K562 (cell line): ENCODE results near the gene SELENOI. TPM values are rescaled to one million over a fixed set of nuclear protein-coding genes. Genes with fewer than 3 reads are reported as not detected.

Experiments
- CBX8 ChIP-seq: fragments of 200-600 bp; sonication (generic); IDR thresholded peaks from 2 replicates; pipeline ENCODE4 v1.6.1; 2012; ENCODE audit warnings: borderline replicate concordance, mixed run types, low read depth, mild to moderate bottlenecking, moderate library complexity, mixed read lengths, low read length, control low read depth, inconsistent platforms; ENCODE audit not compliant: poor library complexity, severe bottlenecking; ENCODE audit errors: extremely low read depth
- FOSL1 ChIP-seq: fragments of 200-800 bp; sonication (Bioruptor generic); conservative IDR thresholded peaks from 2 replicates; pipeline ENCODE4 v1.6.1; 2016; ENCODE audit warnings: missing genetic modification characterization, missing compliant biosample characterization
- GTF2A2 ChIP-seq: IDR thresholded peaks from 2 replicates; pipeline ENCODE4 v1.6.1; 2016; ENCODE audit warnings: mild to moderate bottlenecking, missing genetic modification characterization, missing compliant biosample characterization
- JUNB ChIP-seq: fragments of 450-650 bp; formaldehyde crosslinking; conservative IDR thresholded peaks from 2 replicates; pipeline ENCODE4 v1.4.0; 2020; ENCODE audit warnings: mild to moderate bottlenecking
- MEF2D ChIP-seq: conservative IDR thresholded peaks from 2 replicates; pipeline ENCODE4 v1.6.1; 2016; ENCODE audit warnings: low read depth, missing genetic modification characterization, missing compliant biosample characterization
- OTX1 ChIP-seq: fragments of 450-650 bp; formaldehyde crosslinking; IDR thresholded peaks from 2 replicates; pipeline ENCODE4 v1.4.0; 2022; ENCODE audit warnings: mild to moderate bottlenecking
- PCBP1 ChIP-seq: fragments of 200-400 bp; formaldehyde crosslinking; IDR thresholded peaks from 2 replicates; pipeline ENCODE4 v1.6.1; 2018; ENCODE audit warnings: mild to moderate bottlenecking, low read depth, low read length; ENCODE audit not compliant: poor library complexity, severe bottlenecking
- PPARD ChIP-seq: fragments of 250-450 bp; sonication (Bioruptor Pico); IDR thresholded peaks from 2 replicates; pipeline ENCODE4 v1.8.0; 2022; ENCODE audit warnings: inconsistent platforms, mild to moderate bottlenecking, moderate library complexity
- RBM15 ChIP-seq: fragments of 200-400 bp; formaldehyde crosslinking; IDR thresholded peaks from 2 replicates; pipeline ENCODE4 v1.6.1; 2018; ENCODE audit warnings: mild to moderate bottlenecking, low read length, moderate library complexity; ENCODE audit not compliant: insufficient read depth
- RHOXF2B ChIP-seq: fragments of 250-450 bp; sonication (Bioruptor Pico); conservative IDR thresholded peaks from 2 replicates; pipeline ENCODE4 v1.5.1; 2021
- SRSF7 ChIP-seq: fragments of 200-400 bp; formaldehyde crosslinking; optimal IDR thresholded peaks from 2 replicates; pipeline ENCODE3; 2017; ENCODE audit warnings: mild to moderate bottlenecking, low read depth, low read length
- ZNF76 ChIP-seq: fragments of 250-450 bp; sonication (Bioruptor Pico); IDR thresholded peaks from 2 replicates; pipeline ENCODE4 v1.4.0; 2020; ENCODE audit warnings: mild to moderate bottlenecking, moderate library complexity, borderline replicate concordance
- polyA plus RNA-seq, 8 experiments: library from polyadenylated mRNA; depleted of rRNA in 4 of 8; stranded (reverse) in 5 of 8; unstranded in 3 of 8; fragments of >200 nt; fragmentation: Nextera tagmentation in 2 of 8; fragmentation: Illumina TruSeq in 1 of 8; extraction: Ambion mirVana in 2 of 8; extraction: Trizol in 1 of 8; gene quantifications; 2 replicates each; pipeline versions ENCODE4 v1.2.1 to v1.2.3, GENCODE V29; 2011 to 2014; ENCODE audit warnings: inconsistent platforms in 1 of 8, missing spikeins in 1 of 8
- total RNA-seq, 7 experiments: library from RNA; depleted of rRNA in 6 of 7; stranded (reverse); fragments of >200 nt in 6 of 7; fragmentation: Illumina TruSeq in 2 of 7; extraction: Trizol in 2 of 7; gene quantifications; 2 replicates each; pipeline versions ENCODE4 v1.2.1 to v1.2.3, GENCODE V29; 2011 to 2021; ENCODE audit warnings: low replicate concordance in 1 of 7
- TF ChIP-seq, protein P1 (sequence below): fragments of 450-650 bp; formaldehyde crosslinking; IDR thresholded peaks from 2 replicates; pipeline ENCODE4 v1.4.0; 2022; ENCODE audit warnings: mild to moderate bottlenecking, moderate library complexity
- TF ChIP-seq, protein P2 (sequence below): fragments of 250-450 bp; sonication (Bioruptor Pico); IDR thresholded peaks from 2 replicates; pipeline ENCODE4 v1.4.0; 2020; ENCODE audit warnings: borderline replicate concordance
- TF ChIP-seq, protein P3 (sequence below), 2 experiments: fragments of 150-350 bp in 1 of 2; IDR thresholded peaks; 2 replicates each; pipeline ENCODE4 v1.6.1; 2012 to 2016; ENCODE audit warnings: low read depth in 2 of 2, low read length in 2 of 2, mild to moderate bottlenecking in 1 of 2, moderate library complexity in 1 of 2
- TF ChIP-seq, protein P4 (sequence below): sonication (generic); formaldehyde crosslinking; IDR thresholded peaks from 2 replicates; pipeline ENCODE4 v1.8.0; 2022; ENCODE audit warnings: mild to moderate bottlenecking, missing genetic modification reagents
- TF ChIP-seq, protein P5 (sequence below): sonication (generic); formaldehyde crosslinking; IDR thresholded peaks from 2 replicates; pipeline ENCODE4 v1.8.1; 2023; ENCODE audit warnings: mild to moderate bottlenecking, missing genetic modification reagents
- TF ChIP-seq, protein P6 (sequence below), 2 experiments: fragments of 450-650 bp in 1 of 2; sonication (generic) in 1 of 2; formaldehyde crosslinking; conservative IDR thresholded peaks; 2 replicates each; pipeline versions ENCODE4 v1.4.0 to v1.8.1; 2020 to 2022; ENCODE audit warnings: mild to moderate bottlenecking in 1 of 2, missing genetic modification reagents in 1 of 2

Gene SELENOI
- total and polyA plus RNA-seq, 9 of the 15 experiments (the other 6 are each of a cell fraction or from before 2014, with no cell fraction given), result 9.6 to 46.9 (median 24.4) TPM

DNA sequence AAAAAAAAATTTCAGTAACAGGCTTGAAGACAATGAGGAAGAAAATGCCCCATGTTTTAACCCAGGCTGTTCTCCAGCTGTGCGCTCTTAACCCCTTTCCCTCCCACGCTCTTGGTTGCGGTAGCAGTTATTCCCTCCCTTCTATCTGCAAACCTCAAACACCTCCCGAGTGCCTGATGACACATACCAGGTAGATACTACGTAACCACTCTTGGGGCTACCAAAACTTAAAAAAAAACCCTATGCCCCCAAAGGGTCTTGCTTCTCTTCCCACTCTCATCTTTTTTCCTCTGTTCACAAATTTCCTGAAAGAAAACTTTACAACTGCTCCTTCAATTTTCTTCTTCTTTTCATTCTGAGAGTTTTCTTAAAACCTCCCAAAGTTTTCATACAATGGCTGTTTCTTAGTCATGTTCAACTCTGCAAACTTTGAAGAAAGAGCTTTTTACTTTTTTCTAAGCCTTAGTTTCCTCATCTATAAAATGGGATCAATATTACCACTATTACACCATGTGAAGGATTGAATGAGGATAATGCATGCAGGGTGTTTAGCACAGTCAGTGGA is 50.9 kb downstream of the SELENOI start (continued):
- TF ChIP-seq PPARD (CRISPR knock-in tag) (no peak), ZNF76 (no peak), RBM15 (no peak), PCBP1 (no peak), SRSF7 (no peak), RHOXF2B (CRISPR knock-in tag) (no peak), CBX8 (no peak), OTX1 (CRISPR knock-in tag) (no peak), JUNB (no peak), FOSL1 (tag) (peak; percentile 82), GTF2A2 (no peak), MEF2D (tag) (no peak)
- TF ChIP-seq, protein P1, sequence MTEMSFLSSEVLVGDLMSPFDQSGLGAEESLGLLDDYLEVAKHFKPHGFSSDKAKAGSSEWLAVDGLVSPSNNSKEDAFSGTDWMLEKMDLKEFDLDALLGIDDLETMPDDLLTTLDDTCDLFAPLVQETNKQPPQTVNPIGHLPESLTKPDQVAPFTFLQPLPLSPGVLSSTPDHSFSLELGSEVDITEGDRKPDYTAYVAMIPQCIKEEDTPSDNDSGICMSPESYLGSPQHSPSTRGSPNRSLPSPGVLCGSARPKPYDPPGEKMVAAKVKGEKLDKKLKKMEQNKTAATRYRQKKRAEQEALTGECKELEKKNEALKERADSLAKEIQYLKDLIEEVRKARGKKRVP, result no peak
- TF ChIP-seq, protein P2, sequence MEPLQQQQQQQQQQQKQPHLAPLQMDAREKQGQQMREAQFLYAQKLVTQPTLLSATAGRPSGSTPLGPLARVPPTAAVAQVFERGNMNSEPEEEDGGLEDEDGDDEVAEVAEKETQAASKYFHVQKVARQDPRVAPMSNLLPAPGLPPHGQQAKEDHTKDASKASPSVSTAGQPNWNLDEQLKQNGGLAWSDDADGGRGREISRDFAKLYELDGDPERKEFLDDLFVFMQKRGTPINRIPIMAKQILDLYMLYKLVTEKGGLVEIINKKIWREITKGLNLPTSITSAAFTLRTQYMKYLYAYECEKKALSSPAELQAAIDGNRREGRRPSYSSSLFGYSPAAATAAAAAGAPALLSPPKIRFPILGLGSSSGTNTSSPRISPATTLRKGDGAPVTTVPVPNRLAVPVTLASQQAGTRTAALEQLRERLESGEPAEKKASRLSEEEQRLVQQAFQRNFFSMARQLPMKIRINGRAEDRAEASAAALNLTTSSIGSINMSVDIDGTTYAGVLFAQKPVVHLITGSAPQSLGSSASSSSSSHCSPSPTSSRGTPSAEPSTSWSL, result no peak
- TF ChIP-seq, protein P3, sequence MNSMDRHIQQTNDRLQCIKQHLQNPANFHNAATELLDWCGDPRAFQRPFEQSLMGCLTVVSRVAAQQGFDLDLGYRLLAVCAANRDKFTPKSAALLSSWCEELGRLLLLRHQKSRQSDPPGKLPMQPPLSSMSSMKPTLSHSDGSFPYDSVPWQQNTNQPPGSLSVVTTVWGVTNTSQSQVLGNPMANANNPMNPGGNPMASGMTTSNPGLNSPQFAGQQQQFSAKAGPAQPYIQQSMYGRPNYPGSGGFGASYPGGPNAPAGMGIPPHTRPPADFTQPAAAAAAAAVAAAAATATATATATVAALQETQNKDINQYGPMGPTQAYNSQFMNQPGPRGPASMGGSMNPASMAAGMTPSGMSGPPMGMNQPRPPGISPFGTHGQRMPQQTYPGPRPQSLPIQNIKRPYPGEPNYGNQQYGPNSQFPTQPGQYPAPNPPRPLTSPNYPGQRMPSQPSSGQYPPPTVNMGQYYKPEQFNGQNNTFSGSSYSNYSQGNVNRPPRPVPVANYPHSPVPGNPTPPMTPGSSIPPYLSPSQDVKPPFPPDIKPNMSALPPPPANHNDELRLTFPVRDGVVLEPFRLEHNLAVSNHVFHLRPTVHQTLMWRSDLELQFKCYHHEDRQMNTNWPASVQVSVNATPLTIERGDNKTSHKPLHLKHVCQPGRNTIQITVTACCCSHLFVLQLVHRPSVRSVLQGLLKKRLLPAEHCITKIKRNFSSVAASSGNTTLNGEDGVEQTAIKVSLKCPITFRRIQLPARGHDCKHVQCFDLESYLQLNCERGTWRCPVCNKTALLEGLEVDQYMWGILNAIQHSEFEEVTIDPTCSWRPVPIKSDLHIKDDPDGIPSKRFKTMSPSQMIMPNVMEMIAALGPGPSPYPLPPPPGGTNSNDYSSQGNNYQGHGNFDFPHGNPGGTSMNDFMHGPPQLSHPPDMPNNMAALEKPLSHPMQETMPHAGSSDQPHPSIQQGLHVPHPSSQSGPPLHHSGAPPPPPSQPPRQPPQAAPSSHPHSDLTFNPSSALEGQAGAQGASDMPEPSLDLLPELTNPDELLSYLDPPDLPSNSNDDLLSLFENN (IDR thresholded peaks at IDR 0.05; ENCODE audit: low read depth in 2 of 2, low read length in 2 of 2), result no peak
- TF ChIP-seq, protein P4, sequence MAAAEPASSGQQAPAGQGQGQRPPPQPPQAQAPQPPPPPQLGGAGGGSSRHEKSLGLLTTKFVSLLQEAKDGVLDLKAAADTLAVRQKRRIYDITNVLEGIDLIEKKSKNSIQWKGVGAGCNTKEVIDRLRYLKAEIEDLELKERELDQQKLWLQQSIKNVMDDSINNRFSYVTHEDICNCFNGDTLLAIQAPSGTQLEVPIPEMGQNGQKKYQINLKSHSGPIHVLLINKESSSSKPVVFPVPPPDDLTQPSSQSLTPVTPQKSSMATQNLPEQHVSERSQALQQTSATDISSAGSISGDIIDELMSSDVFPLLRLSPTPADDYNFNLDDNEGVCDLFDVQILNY, result no peak
- TF ChIP-seq, protein P5, sequence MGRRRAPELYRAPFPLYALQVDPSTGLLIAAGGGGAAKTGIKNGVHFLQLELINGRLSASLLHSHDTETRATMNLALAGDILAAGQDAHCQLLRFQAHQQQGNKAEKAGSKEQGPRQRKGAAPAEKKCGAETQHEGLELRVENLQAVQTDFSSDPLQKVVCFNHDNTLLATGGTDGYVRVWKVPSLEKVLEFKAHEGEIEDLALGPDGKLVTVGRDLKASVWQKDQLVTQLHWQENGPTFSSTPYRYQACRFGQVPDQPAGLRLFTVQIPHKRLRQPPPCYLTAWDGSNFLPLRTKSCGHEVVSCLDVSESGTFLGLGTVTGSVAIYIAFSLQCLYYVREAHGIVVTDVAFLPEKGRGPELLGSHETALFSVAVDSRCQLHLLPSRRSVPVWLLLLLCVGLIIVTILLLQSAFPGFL (CRISPR knock-in tag), result no peak
- TF ChIP-seq, protein P6, sequence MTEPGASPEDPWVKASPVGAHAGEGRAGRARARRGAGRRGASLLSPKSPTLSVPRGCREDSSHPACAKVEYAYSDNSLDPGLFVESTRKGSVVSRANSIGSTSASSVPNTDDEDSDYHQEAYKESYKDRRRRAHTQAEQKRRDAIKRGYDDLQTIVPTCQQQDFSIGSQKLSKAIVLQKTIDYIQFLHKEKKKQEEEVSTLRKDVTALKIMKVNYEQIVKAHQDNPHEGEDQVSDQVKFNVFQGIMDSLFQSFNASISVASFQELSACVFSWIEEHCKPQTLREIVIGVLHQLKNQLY (CRISPR knock-in tag; conservative IDR thresholded peaks at IDR 0.05), result no peak
